ENCODE measurements around the gene TMEM30A. TPM values are rescaled to one million over a fixed set of nuclear protein-coding genes. Genes with fewer than 3 reads are reported as not detected.
A peak's percentile ranks its signal among the peaks of the same experiment; 100 is the strongest.

TMEM30A gene
- total RNA-seq, 2 donors from 2014 or later, result 109 to 113 TPM

DNA sequence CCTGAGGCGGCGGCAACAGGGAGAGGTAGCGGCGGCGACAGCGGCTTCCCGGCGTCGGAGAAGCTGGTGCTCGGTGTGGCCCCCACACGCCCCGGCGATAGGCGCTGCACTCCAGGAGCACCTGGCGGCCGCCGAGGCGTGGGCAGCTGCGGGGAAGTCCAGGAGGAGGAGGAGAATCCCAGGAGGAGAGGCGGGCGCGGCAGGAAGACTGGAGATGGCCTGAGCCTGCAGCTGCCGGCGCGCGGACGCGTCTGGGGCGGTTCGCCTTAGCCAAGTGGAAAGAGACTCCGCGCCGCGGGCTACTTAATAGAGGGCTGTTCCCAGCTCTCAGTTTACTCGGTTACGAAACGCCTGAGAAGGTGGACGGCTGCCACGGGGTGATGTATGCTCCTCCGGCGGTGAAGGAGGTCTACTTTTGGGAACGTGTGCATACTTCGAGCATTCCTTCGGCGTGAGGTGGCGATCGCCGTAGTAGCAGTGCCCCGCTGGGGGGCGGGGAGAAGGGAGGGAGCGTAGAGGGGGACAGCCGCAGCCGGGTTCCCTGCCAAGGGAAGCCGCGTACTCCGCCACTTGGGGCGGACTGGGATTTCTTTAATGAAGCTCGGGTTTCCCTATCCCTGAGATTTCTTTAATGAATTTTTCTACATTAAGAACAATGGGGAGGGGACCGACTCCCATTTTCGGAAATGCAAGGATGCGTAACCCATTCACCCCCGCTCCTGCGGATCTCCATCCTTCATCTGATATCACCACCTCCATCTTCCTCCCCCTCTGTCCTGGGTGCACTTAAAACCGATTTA is 78.6 kb downstream of the TMEM30A start, which contains the start of gene COL12A1:
TSS of gene COL12A1 (minus strand) at position 278 of the 800 bp plus-strand sequence. CDS start 3,261 bp downstream, outside the sequence.
- DNase-seq (ENCODE audit: low spot score), result peak; percentile 99
- intact Hi-C loops (cut with DNase I), result loop anchor here (2.0 to 10.0 kb wide), 6 partner anchors 791 to 1471 kb away; no protein-coding TSS in a partner anchor

DNA sequence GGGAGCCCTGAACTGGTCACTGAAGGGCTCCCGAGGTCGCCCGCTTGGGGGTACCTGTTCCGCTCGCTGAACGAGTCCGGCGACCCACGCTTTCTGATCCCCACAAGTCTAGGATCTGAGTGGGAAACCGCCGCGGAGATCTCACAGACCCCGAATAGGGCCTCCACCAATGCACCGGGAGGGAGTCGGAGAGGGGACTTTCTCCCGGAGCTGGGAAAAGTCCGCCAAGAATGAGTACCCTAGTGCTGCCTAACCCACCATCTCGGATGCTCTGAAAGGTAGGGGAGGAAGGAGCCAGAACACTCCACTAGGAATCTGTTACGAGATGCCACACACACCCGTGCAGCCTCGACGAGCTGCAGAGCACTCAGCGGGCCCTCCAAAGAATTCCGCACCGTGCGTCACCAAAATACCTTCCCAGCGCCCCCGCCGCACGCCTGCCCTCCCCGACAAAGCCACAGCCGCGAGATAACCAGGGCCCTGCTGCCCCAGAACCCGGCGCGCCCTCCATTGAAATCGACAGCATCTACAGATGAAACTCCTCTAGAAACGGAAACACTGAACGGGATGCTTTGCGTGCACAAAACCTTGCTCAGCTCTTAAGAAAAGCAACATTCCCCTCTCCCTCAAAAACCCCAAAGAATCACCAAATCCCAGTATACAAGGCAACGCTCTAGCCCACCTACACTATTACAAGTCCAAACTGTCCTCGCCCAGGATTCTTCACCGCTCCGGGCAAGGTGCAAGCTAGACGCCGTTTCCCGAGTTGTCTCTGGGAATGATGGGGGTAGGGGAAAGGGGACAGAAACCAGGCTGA is 79.4 kb downstream of the TMEM30A start:
- peak; percentile 89 for DNase-seq (ENCODE audit: low spot score)

DNA sequence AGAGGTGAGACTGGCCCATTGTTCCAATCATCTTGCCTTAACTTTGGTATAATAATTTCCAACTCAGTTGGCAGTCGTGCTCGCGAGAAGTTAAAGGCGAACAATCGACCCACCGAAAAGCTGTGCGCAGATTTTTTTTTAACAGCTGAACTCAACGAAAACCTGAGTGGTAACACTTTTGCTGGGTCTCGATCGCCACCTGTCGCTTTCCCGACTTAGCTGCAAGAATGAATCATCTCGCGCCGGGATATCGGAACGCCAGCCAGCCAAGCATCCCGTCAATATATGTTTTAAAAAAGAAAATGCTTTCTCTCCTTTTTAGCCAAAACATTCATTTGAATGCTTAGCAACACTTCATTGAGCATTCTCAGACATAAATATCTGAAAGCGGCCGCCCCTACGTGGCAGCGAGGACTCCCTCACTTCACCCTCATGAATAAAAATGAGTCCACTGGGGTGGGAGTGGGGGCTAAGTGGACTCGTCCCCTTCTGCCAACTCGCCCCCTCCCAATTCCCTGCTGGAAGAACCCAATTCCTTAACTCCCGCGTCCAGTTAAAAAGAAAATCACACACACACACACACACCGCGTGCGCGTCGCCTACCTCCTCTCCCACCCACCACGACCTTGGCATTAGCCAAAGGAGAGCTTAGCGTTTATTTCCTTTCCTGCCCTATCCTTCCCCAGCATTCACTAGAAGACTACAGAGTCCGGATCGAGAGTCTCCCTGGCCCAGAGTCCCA is 80.2 kb downstream of the TMEM30A start:
- intact Hi-C loops (cut with DNase I), result loop anchor here (2.0 to 10.0 kb wide), 7 partner anchors 790 to 1470 kb away; no protein-coding TSS in a partner anchor
- peak; percentile 94 for DNase-seq (ENCODE audit: low spot score)

More for the DNA sequence above, 79.4 kb downstream of the TMEM30A start:
- intact Hi-C loops (cut with DNase I), result loop anchor here (2.0 to 10.0 kb wide), 7 partner anchors 790 to 1470 kb away; no protein-coding TSS in a partner anchor

DNA sequence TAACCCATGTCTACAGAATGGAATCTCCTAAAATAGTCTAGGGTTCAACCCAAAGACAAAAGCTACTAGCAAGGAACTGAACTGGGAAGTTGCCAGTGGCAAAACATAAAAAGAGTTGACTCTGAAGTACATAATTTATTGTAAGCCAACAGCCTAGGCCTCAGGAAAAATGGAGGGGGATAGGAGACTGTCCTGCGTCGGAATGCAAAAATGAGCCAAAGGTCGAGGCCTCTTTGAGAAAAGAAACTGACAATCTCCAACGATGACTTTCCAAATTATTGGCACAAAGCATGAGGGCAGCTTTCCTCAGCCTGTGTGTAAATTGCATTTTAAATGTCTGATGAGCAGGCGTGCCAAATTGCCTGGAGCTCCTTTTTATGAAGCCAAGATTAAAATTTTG is 80.9 kb downstream of the TMEM30A start:
- intact Hi-C loops (cut with DNase I), result loop anchor here (2.0 to 10.0 kb wide), 7 partner anchors 789 to 1469 kb away; no protein-coding TSS in a partner anchor
- DNase-seq (ENCODE audit: low spot score), result no peak

Other genes with a start within 250 kb of the TMEM30A start
- gene COL12A1, start 78.7 kb downstream of the TMEM30A start, total RNA-seq, result 100 to 1,000 TPM; 219 to 222 TPM
- gene COX7A2, start 41.0 kb downstream of the TMEM30A start, total RNA-seq, result 100 to 1,000 TPM; 408 to 448 TPM
- 10 to 100 TPM; 40.3 to 43.2 TPM for gene FILIP1, start 209.0 kb upstream of the TMEM30A start, total RNA-seq

Data from posterior vena cava (tissue), 2 donors.